ENCODE data around the gene INSRR. TPM values are rescaled to one million over a fixed set of nuclear protein-coding genes. Genes with fewer than 3 reads are reported as not detected.
A peak's percentile ranks its signal among the peaks of the same experiment; 100 is the strongest.

Gene INSRR
- polyA plus RNA-seq, 3 donors, result not detected

DNA sequence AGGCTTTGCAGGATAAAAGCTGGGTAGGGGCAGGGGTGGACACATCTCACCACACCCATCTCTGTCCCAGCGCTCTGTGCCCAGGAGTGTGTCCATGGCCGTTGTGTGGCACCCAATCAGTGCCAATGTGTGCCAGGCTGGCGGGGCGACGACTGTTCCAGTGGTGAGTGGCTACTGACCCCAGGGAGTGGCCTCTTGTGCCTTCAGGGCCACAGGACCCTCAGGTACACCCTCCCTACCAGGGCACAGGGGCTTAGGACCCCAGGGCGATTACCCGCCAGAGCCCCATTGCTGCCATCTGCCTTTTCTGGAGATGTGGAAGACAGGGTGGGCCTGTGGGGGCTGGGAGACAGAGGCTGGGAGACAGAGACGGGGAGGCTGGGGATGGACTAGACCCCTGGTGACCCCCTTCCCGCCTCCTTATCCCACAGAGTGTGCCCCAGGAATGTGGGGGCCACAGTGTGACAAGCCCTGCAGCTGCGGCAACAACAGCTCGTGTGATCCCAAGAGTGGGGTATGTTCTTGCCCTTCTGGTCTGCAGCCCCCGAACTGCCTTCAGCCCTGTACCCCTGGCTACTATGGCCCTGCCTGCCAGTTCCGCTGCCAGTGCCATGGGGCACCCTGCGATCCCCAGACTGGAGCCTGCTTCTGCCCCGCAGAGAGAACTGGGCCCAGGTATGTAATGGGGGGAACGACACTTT lies 47.4 kb upstream of the INSRR start:
- WGBS (ENCODE audit: insufficient coverage), result 98% methylated on average over 10 of the region's 16 CpGs
- Mint-ChIP-seq H3K4me3 (no peak overlapping the region), H3K36me3 (no peaks in the 10 kb centered on the region), H3K27me3 (ENCODE audit: low read depth in 3 of 3) (peaks cover 3 to 8% (median 4%) of the 10 kb centered on the region in 3 donors), H3K27ac (peak overlapping the region in 1 of 7 donors; percentile 64), H3K4me1 (peaks cover 15% of the 10 kb centered on the region), H3K9me3 (peaks cover 0 to 3% (median 0%) of the 10 kb centered on the region in 7 donors)
- H3K9me3 ChIP-seq (replicated peaks in 1 of 2; ENCODE audit: control insufficient read depth in 1 of 2, insufficient read depth in 1 of 2, low read length in 2 of 2), result no peaks in the 10 kb centered on the region
- no peak overlapping the region for H3K4me3 ChIP-seq (replicated peaks in 1 of 3; ENCODE audit: low read depth in 2 of 3, low read length in 3 of 3)
- H4K20me1 ChIP-seq (ENCODE audit: insufficient read depth, low read length), result no peaks in the 10 kb centered on the region
- H3K36me3 ChIP-seq (replicated peaks in 1 of 2; ENCODE audit: control insufficient read depth in 1 of 2, insufficient read depth in 2 of 2, low read length in 2 of 2), result no peaks in the 10 kb centered on the region
- TF ChIP-seq, protein P1, sequence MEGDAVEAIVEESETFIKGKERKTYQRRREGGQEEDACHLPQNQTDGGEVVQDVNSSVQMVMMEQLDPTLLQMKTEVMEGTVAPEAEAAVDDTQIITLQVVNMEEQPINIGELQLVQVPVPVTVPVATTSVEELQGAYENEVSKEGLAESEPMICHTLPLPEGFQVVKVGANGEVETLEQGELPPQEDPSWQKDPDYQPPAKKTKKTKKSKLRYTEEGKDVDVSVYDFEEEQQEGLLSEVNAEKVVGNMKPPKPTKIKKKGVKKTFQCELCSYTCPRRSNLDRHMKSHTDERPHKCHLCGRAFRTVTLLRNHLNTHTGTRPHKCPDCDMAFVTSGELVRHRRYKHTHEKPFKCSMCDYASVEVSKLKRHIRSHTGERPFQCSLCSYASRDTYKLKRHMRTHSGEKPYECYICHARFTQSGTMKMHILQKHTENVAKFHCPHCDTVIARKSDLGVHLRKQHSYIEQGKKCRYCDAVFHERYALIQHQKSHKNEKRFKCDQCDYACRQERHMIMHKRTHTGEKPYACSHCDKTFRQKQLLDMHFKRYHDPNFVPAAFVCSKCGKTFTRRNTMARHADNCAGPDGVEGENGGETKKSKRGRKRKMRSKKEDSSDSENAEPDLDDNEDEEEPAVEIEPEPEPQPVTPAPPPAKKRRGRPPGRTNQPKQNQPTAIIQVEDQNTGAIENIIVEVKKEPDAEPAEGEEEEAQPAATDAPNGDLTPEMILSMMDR (IDR thresholded peaks at IDR 0.05), result no peak
- H3K79me2 ChIP-seq (ENCODE audit: insufficient read depth, low read length), result no peaks in the 10 kb centered on the region
- peaks cover 7 to 10% of the 10 kb centered on the region in 2 donors for H3K4me1 ChIP-seq (ENCODE audit: control insufficient read depth in 1 of 2, insufficient read depth in 2 of 2, low read length in 2 of 2)
- intact Hi-C loops (cut with micrococcal nuclease), result no loop called here
- H2AFZ ChIP-seq (ENCODE audit: insufficient read depth, low read depth, low read length, poor library complexity, severe bottlenecking), result no peak overlapping the region
- no peak for DNase-seq
- no peak overlapping the region for H3K9ac ChIP-seq (ENCODE audit: insufficient read depth, low read length, poor library complexity, severe bottlenecking)
- H3K27ac ChIP-seq (ENCODE audit: low read depth in 1 of 2, low read length in 2 of 2), result no peak overlapping the region
- no peaks in the 10 kb centered on the region for H3K27me3 ChIP-seq (ENCODE audit: control insufficient read depth in 2 of 2, insufficient read depth in 2 of 2, low read length in 2 of 2)
- H3K4me2 ChIP-seq (replicated peaks; ENCODE audit: extremely low read depth, low read length, poor library complexity, severe bottlenecking), result no peak overlapping the region

DNA sequence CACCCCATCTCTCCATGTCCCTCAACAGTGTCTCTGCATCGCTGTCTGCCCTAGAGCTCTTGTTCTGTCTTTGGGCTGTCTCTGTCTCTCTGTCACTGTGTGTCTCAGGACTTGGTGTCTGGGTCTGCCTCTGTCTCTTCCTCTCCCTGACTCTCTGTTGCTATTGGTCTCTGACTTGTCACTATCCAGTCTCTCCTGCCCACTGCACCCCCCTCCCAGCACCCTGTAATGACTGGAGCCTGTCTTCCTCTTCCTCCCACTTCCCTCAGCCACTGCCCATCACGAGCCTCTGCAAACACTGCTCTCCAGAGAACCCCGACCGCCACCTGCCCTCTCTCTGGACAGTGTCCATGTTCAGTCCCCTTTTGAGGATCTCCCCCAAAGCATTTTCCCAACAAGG lies 46.7 kb upstream of the INSRR start:
- TF ChIP-seq, protein P1 (IDR thresholded peaks at IDR 0.05), result no peak
- no peaks in the 10 kb centered on the region for H3K79me2 ChIP-seq (ENCODE audit: insufficient read depth, low read length)
- no peaks in the 10 kb centered on the region for H3K36me3 ChIP-seq (replicated peaks in 1 of 2; ENCODE audit: control insufficient read depth in 1 of 2, insufficient read depth in 2 of 2, low read length in 2 of 2)
- H4K20me1 ChIP-seq (ENCODE audit: insufficient read depth, low read length), result no peaks in the 10 kb centered on the region
- no peak overlapping the region for H3K27ac ChIP-seq (ENCODE audit: low read depth in 1 of 2, low read length in 2 of 2)
- intact Hi-C loops (cut with micrococcal nuclease), result no loop called here
- Mint-ChIP-seq H3K27ac (no peak overlapping the region), H3K9me3 (peaks cover 0 to 3% (median 0%) of the 10 kb centered on the region in 7 donors), H3K36me3 (no peaks in the 10 kb centered on the region), H3K4me1 (peaks cover 15% of the 10 kb centered on the region), H3K4me3 (no peak overlapping the region), H3K27me3 (ENCODE audit: low read depth in 3 of 3) (peaks cover 3 to 7% (median 7%) of the 10 kb centered on the region in 3 donors)
- H3K4me2 ChIP-seq (replicated peaks; ENCODE audit: extremely low read depth, low read length, poor library complexity, severe bottlenecking), result no peak overlapping the region
- H2AFZ ChIP-seq (ENCODE audit: insufficient read depth, low read depth, low read length, poor library complexity, severe bottlenecking), result no peak overlapping the region
- no peaks in the 10 kb centered on the region for H3K27me3 ChIP-seq (ENCODE audit: control insufficient read depth in 2 of 2, insufficient read depth in 2 of 2, low read length in 2 of 2)
- DNase-seq, result peak in 2 of 3 donors; percentile 22 to 37
- no peak overlapping the region for H3K9ac ChIP-seq (ENCODE audit: insufficient read depth, low read length, poor library complexity, severe bottlenecking)
- no peak overlapping the region for H3K4me3 ChIP-seq (replicated peaks in 1 of 3; ENCODE audit: low read depth in 2 of 3, low read length in 3 of 3)
- H3K9me3 ChIP-seq (replicated peaks in 1 of 2; ENCODE audit: control insufficient read depth in 1 of 2, insufficient read depth in 1 of 2, low read length in 2 of 2), result no peaks in the 10 kb centered on the region
- peaks cover 7 to 10% of the 10 kb centered on the region in 2 donors for H3K4me1 ChIP-seq (ENCODE audit: control insufficient read depth in 1 of 2, insufficient read depth in 2 of 2, low read length in 2 of 2)
- WGBS (ENCODE audit: insufficient coverage), result 41% methylated on average over 4 of the region's 4 CpGs

All from CD14-positive monocyte (primary cell).